D721Med (cell line): Measurements from ENCODE around the gene BPI.
A peak's percentile ranks its signal among the peaks of the same experiment; 100 is the strongest.

Experiments
- DNase-seq: peaks from one replicate; pipeline ENCODE4 v3.0.0; 2011; ENCODE audit warnings: low spot score; ENCODE audit not compliant: insufficient read length
- FAIRE-seq: peaks from 2 replicates; lab custom pipeline; 2011; peaks lifted over from hg19 to GRCh38; lab: Jason Lieb, UNC
- CTCF ChIP-seq: IDR thresholded peaks from 2 replicates; pipeline ENCODE4 v1.5.1; 2012; ENCODE audit warnings: mild to moderate bottlenecking, control low read depth; ENCODE audit not compliant: insufficient read depth; ENCODE audit errors: missing control alignments

The BPI gene

DNA sequence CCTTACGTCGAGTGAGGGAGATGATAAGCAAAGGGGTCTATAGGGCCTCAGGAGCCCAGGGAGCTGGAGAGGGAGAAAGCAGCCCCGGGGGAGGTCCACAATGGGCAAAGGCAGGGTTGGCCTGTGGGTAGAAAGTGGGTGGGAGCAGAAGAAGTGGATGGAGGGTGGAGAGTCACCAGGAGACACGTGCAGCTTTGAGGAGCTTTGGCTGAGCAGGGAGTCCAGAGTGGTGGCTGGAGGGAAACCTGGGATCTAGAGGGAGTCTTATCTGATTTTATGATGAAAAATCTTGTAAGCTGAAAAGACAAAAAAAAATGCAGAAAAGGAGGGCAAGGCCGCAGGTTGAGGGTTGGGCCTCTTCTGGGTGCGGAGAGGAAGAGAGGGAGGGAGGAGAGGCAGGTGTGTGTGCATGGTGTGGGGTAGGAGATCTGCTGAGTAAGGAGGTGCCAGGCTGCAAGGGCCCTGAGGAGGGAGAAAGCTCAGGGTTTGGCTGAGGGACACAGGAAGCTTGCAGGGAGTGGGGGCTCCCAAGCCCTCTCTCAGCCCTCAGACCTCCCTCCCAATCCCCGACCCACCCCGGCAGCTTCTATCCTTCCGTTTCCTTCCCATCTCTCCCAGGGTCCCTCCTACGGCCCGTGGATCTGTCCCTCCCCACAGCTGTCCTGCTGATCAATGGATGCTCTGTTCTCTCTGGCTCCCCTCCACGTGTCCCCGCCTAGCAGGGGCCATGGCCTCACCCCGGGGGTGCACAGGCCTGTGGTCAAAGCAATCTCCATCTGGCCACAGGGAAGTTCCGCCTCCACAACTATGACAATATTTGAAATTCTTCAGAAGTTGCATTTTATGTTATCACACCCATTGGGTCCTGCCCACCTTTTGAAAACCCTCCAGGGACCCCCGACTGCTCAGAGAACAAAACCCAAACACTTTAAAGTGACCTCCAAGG is 17.1 kb upstream of the BPI start:
- no peak for TF ChIP-seq CTCF
- FAIRE-seq (no peak), DNase-seq (no peak)

GRCh38 chr20:38290829-38291814 is 12.8 kb upstream of the BPI start:
- FAIRE-seq (no peak), DNase-seq (no peak)
- peak; percentile 14 for TF ChIP-seq CTCF

DNA sequence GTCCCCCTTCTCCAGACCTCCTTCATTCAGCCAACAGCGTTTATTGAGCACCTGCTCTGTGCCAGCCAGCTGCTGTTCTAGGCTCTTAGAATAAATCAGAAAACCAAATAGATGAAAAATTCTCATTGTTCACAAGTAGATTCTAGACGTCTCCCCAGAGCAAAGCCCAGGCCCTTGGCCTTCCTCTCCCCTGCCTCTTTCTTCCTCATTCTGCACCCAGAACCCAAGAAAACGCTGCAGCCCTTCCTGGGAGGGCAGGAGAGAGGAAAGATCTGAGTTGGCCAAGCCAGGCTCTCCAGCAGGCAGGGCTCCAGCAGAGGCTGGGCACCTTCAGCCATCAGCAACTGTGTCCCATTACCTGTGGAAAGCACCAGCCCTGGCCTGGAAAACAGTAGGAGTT is 12.0 kb upstream of the BPI start:
- no peak for TF ChIP-seq CTCF
- DNase-seq (no peak), FAIRE-seq (no peak)

DNA sequence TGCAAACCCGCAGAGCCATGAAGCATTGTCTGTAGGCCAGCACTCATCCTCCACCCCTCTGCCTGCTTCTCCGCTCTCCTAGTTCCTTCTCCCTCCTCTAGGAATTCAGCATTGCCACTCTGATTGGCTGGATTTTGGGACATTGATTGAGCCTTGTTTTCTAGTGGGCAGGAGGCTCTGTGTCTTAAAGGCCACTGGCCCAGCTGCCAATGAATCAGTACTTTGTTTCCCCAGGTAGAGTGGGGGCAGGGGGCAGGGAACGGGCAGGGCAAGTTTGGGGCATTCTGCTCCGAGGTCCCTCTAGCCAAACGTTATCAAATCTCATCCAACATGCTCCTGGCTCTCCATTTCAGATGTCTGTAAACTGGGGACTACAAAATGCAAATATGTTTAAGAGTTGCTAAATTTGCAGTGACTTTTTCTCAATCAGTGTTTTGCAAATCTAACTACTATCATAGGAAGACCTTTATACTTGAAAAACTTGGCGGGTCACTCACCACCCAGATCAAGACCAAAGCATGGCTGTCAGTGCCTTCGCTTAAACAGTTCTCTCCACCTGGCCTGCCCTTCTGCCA is 10.4 kb upstream of the BPI start:
- FAIRE-seq (no peak), DNase-seq (no peak)
- no peak for TF ChIP-seq CTCF

DNA sequence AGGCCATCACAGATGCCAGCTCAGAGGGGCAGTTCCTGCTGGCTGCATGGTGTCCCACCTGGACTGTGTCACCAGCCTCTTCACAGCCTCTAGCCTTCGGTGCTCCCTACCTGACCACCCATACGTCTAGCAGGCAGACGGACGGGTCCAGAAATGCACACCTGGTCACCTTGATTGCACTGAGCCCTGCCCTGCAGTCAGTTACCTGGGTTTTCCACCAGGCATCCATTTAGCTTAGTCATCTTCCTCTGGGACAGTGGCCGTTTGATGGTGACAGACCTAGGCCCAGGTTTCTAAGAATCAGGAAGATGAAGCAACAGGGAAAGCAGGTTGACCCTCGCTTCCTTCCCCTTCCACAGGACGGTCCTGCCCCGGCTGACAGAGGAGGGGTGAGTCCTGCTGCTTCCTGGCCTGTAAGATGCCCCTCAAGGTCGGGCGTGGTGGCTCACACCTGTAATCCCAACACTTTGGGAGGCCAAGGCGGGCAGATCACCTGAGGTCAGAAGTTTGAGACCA is 9.8 kb upstream of the BPI start:
- FAIRE-seq (no peak), DNase-seq (no peak)
- no peak for TF ChIP-seq CTCF

DNA sequence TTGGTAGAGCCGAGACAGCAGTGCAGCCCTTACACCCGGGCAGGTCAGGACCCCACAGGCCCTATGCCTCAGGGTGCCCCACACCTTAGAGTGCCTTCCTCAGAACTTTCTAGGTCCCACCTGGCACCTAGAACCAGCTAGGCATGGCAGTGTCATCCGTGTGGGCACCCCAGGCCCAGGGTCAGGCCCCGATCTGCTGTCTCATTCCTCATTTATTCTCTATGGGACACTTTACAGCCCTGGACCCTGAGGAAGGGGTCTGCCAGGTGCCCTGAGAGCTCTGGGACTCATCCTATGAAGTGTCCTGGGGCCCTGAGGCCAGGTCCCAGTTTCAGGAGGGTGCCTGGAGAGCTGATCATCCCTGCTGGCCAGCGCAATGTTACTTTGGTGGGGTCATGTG is 8.1 kb upstream of the BPI start:
- FAIRE-seq (no peak), DNase-seq (no peak)
- TF ChIP-seq CTCF: no peak
